ENCODE measurements around the gene ATG101. TPM values are rescaled to one million over a fixed set of nuclear protein-coding genes. Genes with fewer than 3 reads are reported as not detected.

The ATG101 gene, protein sequence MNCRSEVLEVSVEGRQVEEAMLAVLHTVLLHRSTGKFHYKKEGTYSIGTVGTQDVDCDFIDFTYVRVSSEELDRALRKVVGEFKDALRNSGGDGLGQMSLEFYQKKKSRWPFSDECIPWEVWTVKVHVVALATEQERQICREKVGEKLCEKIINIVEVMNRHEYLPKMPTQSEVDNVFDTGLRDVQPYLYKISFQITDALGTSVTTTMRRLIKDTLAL
- 10 to 100 TPM; 26.4 to 30.8 TPM for total RNA-seq
- long read RNA-seq, donor 1, transcript ATG101-201 (4 exons, 1,439 nt): major isoform, 26 of 31 reads
- long read RNA-seq, donor 1, partial matches to known transcripts: 4 of 31 reads
- long read RNA-seq, donor 1, other reads (novel, unspliced or antisense): 0 of 31 reads
- long read RNA-seq, donor 2, transcript ATG101-207 (4 exons, 846 nt): minor isoform, 10 of 275 reads
- long read RNA-seq, donor 2, transcript ATG101-201 (4 exons, 1,439 nt): major isoform, 240 of 275 reads
- long read RNA-seq, donor 2, partial matches to known transcripts: 15 of 275 reads
- long read RNA-seq, donor 2, other reads (novel, unspliced or antisense): 10 of 275 reads

DNA sequence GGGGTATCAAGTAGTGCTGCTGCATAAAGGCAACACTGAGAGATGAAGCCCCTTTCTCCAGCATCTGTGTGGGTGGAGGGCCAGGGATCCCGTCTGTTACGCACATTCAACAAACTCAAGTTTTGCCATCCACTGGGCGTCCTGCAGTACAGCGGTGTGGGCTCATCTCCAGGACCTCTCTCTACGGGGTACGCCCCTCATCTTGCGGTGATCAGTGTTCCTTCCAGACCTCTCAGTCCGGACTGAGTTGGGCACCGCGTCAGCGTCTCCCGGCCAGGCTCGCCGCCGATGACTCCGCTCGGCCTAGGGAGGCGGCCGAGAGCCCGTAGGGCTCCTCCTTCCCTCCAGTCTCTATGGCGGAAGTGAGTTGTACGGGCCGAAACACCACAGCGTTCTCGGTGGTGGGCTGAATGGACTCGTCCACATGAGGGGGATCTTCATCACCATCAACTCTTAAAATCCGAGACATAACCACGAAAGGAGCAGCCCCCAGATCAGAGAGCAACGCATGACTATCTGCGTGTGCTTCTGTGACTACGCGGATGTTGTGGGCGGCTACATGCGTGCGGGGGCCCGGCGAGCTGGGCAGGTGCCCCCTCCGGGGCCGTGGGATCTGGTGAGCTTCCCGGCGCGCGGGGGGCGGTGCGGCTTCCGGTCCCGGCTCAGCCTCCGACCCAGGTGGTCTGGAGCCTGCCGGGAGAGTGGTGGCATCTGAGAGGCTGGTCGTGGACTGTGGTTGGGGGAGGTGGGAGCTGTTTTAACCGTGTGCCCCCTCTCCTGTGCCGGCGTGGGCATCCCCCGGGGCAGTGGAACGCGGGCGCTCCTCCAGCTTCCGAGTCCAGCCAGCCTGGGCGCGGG is at the start of gene ATG101:
ATG101 (plus strand) TSS at position 652 of the 858 bp plus-strand sequence. CDS start 3,673 bp downstream, outside the sequence.
- peak; percentile 97 for DNase-seq (ENCODE audit: low spot score)
- intact Hi-C loops (cut with DNase I): no loop called here

DNA sequence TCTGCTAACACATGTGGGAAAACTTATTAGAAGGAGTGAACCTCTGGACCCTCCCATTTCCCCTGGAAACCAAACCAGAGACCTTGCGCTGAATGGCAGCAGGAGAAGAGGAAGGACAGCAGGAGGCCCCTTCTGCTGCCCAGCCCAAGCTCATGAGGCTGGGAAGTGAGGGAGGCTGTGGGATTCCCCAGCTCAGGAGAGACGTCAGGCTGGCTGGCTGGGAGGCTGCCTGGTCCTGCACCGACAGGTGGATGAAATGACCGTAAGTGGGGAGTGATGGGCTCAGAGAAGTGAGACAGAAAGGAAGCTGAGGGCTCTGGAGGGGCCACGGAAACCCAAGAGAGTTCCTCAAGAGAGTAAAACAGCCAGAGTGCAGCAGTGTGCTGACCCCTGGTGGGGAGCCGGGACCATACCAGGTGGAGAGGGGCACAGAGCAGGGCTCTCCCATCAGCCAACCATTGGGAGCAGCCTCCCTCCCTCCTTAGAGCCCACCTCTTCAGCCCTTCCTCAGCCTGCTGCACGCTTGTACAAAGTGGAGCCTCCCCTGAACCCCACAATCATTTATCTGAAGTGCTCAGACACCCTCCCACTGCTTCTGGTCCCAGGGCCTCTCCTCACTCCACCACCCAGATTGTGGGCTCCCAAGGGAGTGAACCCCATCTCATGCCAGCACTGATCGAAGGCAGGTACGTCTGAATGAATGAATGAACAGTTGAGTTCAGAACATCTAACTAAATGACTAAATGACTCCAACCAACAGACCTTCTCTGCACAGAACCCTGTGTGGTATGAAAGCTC is 49.0 kb upstream of the ATG101 start:
- peak; percentile 88 for DNase-seq (ENCODE audit: low spot score)
- intact Hi-C loops (cut with DNase I): no loop called here

DNA sequence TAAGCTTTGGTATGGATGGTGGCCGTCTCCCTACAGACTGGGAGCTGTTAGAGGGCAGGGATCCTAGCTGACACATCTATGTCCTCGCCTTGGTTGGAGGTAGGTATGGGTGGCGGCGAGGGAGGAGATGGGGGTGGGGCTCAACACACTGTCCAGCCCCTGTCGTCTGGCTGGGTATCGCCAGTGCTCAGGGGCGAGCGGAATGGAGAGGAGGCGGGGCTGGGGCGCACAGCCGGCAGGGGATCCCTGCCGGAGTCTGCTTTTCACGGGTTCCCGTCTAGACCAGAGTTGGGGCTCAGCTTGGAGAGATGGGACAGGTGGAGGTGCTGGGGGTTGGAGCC is 47.0 kb upstream of the ATG101 start:
- intact Hi-C loops (cut with DNase I): no loop called here
- DNase-seq (ENCODE audit: low spot score): peak; percentile 81

DNA sequence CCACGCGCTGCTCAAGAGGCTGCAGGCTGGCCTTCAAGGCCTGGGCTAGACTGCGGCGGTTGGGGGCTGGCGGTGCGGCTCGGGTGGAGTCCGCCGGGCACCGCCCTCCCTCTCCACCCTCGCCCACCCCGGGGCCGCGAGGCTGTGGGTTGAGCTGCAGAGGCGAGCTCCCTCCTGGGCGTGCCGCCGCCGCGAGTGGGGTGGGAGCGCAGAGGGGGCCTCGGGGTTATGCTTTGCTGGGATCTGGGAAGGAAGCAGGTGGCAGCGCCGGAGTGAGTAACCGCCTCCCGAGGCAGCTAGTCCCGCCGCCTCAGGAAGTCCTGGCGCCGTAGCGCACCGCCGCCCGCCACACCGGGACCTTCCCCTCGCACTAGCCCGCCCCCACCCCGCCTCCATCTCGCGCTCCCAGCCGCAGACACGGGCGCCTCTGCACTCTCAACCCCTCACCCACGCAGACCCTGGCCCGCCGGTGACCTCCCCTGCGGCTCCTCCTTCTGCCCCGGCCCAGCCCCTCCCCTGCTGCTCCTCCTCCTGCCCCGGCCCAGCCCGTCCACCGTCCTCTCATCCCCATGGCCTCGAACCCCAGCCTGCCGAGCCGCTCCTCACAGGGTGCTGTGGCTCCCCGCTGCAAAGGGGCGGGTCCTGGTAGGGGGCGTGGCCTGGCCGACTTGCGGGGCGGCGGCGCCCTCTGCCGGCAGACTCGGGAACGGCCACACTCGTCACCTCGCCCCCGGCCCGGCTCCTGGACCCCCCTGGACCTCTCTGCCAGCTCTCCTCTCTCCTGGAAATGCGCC is 46.4 kb upstream of the ATG101 start:
- DNase-seq (ENCODE audit: low spot score): peak; percentile 97
- intact Hi-C loops (cut with DNase I): no loop called here

DNA sequence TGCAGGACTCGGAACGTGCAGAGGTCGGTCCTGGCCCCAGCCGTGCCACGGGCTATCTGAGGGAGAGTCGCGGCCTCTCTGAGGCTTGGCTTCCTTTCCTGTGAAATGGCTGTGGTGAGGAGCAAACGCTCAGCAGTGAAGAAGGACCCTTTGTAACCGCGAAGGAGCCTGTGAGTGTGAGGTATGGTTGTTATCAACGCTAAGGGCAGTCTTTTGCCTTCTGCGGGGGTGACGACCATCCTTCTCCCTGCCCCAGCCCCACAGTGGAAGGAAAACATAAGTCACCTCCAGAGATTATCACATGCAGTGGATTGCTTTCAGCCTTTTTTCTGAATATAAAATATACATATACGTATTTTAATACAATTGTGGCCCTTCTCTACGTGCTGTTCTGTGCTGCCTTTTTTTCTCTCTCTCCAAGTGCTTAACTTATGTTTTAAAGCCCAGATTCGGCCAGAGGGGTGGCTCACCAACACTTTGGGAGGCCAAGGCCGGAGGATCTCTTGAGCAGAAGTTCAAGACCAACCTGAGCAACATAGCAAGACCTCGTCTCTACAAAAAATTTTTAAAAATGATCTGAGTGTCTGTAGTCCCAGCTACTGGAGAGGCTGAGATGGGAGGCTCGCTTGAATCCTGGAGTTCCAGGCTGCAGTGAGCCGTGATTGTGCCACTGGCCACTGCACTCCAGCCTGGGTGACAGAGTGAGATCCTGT is 45.6 kb upstream of the ATG101 start:
- no peak for DNase-seq (ENCODE audit: low spot score)
- intact Hi-C loops (cut with DNase I): loop anchor here in 1 of 2 donors (2.0 kb wide), 2 partner anchors 19 to 59 kb away; no protein-coding TSS in a partner anchor

DNA sequence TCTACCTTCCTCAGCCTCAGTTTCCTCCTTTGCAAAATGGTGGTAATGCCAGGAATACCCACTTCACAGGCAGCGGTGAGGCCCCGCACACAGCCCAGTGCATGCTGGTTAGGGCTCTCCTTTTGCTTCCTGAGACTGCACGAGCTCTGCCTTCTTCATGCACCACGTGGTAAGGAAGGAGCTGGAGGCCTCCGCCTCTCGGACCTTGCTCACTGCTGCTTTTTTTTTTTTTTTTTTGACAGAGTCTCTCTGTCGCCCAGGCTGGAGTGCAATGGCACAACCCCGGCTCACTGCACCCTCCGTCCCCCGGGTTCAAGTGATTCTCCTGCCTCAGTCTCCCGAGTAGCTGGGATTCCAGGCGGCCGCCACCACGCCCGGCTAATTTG is 44.9 kb upstream of the ATG101 start:
- intact Hi-C loops (cut with DNase I): loop anchor here (2.0 to 5.0 kb wide), 3 partner anchors 20 to 58 kb away; no protein-coding TSS in a partner anchor
- no peak for DNase-seq (ENCODE audit: low spot score)

DNA sequence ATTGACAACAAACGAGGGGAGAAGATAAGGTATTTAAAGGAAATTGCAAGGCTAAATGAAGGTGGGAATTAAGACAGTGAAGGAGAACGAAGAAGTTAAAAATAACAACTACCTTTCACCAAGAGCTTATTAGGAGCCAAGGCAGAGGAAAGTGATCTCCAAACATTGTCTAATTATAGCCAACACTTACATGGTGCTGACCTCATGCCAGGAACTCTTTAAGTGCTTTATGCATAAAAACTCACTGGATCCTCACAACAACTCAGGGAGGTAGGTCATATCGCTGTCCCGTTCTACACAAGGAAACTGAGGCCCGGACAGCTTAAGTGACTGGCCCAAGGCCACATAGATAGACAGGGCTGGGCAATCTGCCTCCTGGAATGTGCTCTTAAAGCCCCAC is 43.5 kb upstream of the ATG101 start:
- no peak for DNase-seq (ENCODE audit: low spot score)
- intact Hi-C loops (cut with DNase I): loop anchor here in 1 of 2 donors (5.0 kb wide), 1 partner anchor 56 kb away; no protein-coding TSS in a partner anchor

DNA sequence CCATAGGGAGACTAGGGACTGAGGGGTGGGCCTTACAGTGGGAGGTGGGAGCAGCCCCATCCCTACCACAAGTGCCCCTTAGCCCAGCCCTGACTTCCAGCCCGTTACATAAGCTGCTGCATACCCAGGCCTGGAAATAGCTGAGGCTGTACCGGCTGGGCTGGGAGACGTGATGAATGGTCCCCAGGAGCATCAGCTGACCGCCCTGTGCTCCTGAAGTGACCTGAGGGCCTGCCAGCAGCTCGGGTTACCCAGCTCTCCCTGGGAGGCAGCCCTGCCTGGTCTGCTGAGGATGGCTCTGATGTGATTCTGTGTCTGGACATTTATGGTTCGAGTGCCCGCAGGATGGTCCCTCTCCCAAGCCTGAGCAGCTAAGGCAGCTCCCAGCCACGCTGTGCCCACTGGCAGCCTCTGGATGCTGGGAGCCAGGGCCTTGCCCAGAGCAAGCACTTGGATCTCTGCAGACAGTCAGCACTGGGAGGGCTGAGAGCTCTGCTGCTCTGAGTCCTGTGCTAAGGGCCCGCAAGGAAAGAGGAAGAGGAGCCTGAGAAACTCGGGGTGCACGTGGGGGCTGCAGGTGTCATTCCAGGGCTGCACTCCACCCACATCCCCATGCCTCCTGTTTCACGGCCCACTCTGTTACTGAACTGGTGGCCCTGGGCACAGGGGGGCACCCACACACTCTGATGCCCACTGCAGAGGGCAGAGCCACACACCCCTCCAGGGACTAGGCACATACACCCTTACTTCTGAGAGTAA is 42.5 kb upstream of the ATG101 start:
- intact Hi-C loops (cut with DNase I): loop anchor here in 1 of 2 donors (5.0 kb wide), 1 partner anchor 55 kb away; no protein-coding TSS in a partner anchor
- DNase-seq (ENCODE audit: low spot score): no peak

DNA sequence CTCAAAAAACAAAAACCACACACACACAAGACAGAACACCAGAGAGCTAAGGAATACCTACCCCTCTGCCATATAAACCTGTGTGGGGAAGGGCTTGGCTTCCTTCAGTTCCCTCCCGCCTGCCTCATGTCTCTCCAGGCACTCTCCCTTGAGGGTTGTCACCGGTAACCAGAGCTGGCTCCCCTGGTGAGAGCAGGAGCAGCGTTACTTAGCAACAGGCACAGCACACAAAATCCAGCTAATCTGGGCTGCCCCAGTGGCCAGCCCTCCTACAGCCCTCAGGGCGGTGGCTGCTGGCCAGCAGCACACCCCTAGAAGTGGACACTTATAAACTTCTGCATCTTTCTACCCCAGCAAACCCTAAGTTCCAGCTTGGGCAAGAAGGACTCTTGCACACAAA is 40.1 kb upstream of the ATG101 start:
- no peak for DNase-seq (ENCODE audit: low spot score)

DNA sequence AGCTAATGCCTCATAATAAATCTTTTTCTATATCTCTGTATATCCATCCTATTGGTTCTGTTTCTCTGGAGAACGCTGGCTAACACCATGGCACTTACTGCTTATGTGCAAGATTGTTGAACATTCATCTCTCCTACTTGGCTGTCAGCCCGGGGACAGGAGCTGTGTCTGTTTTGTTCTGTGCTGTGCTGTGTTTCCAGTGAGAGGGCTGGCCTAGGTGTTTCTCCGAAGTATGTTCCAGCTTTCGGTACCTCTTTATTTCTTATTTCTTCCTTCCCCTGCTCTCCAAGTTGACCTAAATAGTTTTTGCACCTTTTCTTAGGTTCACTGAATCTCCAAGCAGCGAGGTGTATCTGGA is 37.4 kb upstream of the ATG101 start:
- DNase-seq (ENCODE audit: low spot score): no peak
- intact Hi-C loops (cut with DNase I): no loop called here

More for the DNA sequence above, 40.1 kb upstream of the ATG101 start:
- intact Hi-C loops (cut with DNase I): loop anchor here in 1 of 2 donors (5.0 kb wide), 1 partner anchor 53 kb away; no protein-coding TSS in a partner anchor

DNA sequence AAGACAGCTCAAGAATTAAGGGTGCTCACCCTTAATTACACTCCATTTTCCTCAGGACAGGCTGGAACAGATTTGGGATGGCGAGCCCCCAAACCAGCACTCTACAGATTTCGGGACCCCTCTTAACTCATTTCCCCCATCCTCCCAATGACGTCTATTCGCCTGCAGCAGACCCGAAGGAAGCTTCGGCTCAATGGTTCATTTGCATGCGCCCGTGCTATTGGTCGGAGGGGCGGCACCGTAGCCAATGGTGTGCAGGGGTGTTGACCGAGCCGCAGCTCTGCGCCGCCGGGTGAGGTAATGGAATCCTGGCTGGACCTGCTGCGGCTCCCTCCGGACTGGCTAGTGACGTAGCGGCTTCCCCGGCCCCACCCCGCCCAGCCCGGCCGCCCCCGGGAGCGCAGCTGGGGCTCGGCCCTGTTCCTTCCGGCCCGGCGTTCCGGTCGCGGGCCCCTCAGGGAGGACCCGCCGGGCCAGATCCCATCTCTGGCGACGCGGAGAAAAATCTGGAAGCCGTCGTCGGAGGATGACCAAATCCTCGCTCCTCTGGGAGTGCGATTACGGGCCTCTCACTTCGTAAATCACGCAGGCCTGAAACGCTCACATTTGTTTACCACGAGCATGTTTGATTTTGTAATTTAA is 36.9 kb upstream of the ATG101 start:
- peak; percentile 99 for DNase-seq (ENCODE audit: low spot score)
- intact Hi-C loops (cut with DNase I): no loop called here

DNA sequence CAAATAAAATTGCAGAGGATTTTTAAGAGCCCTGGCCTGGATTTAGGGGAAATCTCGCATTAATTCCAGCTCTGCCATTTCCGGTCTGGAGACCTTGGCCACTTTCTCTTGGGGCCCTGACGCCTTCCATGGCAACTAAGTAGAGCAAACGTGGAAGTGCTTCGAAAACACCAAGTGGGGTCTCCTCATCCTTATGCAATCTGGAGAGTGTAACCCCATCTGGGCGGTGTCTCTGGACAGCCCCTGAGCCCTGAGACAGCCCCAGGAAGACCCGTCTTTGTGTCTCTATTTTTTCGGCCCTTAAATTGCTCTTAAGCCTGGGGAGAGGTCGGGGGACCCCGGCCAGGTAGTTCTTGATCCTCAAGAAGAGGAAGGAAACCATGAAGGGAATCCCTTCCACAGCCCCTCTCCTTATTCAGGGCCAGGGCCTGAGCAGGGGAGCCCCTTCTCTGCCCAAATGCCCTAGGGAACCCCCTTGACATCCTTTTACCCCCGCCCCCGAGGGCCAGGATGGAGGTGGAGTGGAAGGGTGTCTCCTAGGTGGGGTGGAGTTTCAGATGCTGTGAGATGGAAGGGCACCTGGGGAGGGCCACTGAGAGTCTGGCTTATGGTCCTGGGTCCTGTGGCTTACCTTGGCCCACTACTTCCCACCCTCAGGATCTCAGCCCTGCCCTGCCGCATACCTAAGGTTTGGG is 36.2 kb upstream of the ATG101 start:
- intact Hi-C loops (cut with DNase I): no loop called here
- no peak for DNase-seq (ENCODE audit: low spot score)

DNA sequence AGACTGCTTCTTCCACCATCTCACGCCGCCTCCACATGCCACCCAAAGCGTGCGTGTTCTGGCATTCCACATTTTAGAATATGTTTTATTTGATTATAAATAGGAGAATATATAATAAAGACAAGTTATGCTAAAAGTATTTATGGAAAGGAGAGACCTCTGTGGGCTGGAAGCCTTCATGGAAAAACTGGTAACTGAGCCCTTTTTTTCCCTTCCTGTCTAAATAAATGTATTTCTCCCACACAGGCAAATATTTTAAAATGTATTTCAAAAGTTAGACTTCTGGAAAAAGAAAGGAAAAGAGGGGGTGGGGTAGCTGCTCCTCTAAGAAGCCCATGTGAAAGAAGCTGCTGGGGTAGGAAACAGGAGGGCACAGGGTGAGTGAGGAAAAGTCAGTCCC is 34.6 kb upstream of the ATG101 start:
- no peak for DNase-seq (ENCODE audit: low spot score)
- intact Hi-C loops (cut with DNase I): no loop called here

DNA sequence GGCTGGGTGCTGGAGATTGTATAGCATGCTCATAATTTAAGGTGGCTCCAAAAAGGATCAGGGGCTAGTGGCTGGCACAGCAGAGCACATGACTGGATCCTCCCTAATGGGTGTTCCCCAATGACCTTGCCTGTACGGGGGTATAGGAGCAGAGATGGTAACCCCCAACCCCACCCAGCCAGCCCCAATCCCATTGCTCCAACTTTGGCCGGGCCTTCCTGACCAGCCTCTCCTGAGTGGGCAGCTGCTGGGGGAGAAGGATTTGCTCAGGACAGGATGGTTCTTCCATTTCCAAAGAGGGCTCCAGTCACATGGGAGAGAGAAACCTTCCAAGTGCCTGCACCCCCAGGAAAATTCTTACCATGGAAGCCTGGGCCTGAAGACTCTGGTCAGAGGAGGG is 33.9 kb upstream of the ATG101 start:
- peak; percentile 71 for DNase-seq (ENCODE audit: low spot score)

DNA sequence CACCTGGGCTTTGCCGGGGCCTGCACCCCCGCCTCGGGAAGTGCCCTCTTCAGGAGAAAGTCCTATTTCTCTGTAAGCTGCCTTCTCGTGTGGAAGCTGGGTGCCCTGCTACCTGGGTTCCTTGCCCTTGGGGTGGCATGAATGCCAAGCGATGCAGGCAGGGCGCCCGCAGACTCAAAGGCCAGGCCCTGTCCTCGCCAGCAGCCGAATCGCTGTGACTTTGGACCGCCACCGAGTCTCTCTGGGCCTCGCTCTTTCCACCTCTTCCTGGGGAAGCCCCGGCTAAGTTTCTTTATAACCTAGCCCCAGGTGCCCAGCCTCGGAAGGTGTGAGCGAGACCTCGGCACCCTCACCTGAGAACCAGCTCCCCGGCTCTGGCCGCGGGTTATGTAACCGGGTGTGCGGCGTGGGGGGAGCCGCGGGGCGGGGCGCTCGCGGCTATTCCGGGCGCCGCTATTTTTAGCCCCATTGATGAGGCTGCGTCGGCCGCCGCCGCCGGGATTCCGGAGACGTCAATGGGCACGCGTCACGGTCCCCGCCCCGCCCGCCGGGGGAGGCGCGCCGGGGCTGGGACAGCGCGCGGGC is 33.1 kb upstream of the ATG101 start:
- DNase-seq (ENCODE audit: low spot score): peak; percentile 96

More for the DNA sequence above, 33.9 kb upstream of the ATG101 start:
- intact Hi-C loops (cut with DNase I): no loop called here

More for the DNA sequence above, 33.1 kb upstream of the ATG101 start:
- intact Hi-C loops (cut with DNase I): no loop called here

Measured in posterior vena cava (tissue), 2 donors.